ENCODE results near the gene EBF4.
A peak's percentile ranks its signal among the peaks of the same experiment; 100 is the strongest.

EBF4 gene

DNA sequence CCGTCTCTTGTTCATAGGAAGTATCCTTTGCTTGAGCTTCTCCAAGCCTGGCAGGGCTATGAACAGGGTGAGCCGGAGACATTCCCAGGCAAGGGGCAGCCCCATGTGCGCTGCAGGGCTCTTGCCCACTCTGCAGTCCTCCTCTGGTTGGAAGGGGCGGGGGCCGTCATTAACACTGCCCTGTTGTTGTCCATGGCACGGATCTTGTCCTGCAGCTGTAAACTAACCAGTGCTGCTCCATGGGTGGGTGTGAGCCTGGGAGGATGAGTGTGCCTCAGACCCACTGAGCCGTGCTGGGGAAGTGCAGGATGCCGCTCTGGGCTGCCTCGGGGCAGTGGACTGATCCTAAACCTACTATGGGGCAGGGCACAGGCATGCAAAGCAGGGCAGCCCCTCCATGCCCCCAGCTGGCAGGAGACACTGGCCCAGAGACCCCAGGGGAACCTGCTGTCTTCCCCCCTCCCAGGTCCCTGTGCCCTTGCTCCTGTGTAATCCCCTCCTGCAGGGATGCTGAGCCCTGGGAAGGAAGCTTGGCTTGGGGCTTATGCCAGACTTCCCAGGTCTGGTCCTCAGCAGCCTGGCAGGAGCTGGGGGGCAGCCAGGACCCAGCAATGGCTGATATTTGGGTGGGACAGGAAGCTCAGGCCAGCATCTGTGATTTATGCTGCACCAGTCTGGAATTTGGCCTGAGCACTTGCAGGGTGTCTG lies 8.5 kb downstream of the EBF4 start:
- no peak for DNase-seq (ENCODE audit: low read depth, low spot score)

DNA sequence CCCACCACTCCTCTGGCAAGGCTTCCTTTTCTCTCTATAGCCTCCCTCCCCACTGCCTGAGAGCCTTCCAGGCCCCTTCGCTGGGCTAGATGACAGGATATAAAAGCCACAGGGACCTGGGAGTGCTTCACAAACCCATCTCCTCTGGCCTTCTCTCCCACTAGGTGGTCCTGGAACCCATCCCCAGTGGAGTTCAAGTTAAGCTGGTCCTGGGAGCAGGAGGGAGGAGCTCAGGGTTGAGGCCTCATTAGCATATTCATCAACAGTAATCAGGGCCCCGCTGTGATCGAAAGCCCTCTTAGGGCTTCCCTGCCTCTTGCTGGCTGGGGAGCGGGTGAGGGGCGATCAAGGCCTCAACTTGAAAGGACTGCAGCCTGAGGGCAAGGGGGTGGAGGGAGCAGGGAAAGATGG lies 9.1 kb downstream of the EBF4 start:
- DNase-seq (ENCODE audit: low read depth, low spot score) = no peak

DNA sequence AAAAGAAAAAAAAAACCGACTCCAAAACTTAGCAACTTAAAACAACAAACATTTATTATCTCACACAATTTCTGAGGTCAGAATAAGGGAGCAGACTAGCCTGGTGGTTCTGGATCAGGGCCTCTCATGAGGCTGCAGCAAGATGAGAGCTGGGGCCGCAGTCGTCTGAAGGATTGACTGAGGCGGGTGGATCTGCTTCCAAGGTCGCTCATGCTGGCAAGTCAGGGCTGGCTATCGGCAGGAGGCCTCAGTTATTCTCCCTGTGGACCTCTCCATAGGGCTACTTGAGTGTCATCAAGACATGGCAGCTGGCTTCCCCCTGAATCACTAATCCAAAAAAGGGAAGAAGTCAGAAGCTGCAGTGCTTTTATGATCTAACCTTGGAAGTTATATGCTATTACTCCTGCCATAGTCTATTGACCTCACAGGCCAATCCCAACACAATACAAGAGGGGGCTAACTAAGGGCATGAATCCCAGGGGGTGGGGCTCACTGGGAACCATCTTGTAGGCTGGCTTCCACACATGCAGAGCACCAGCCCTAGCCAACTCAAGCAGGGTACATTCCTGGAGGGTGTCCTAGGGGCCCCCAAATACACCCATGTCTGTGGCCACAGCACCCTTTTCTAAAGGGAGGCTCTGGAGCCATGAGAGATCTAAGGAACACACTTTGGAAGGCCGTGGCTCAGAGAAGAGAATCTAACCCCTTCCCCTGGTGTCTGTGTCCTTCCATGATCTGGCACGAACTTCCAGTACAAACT lies 11.3 kb downstream of the EBF4 start:
- no peak for DNase-seq (ENCODE audit: low read depth, low spot score)

DNA sequence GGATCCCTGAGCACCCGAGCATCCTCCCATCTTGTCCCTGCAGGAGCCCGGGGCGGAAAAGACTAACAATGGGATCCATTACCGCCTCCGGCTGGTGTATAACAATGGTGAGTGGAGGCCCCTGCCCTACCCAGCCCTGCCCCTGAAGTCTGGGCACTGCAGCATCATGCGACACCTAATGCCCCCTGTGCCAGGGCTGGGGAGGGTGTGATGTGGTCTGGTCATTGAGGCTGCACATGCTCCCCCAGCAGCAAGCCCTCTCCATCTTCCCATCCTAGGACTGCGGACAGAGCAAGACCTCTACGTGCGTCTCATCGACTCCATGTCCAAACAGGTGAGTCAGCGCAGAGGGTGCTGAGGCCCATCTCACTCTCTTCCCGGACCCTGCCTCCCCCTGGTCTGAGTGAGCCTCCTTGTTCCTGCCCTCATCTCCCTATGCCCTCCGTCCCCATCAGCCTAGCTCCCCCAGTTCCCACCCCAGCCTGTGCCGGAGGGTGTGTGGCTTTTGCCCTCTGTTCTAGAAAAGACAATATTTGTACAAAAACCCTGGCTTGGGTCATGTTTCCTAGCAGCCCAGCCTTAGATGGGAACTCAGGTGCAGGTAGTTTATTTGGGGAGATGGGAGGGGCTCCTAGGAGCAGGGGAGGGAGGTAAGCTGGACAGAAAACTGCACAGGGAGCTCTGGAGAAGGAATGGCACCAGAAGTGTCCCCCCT lies 13.5 kb downstream of the EBF4 start:
- DNase-seq (ENCODE audit: low read depth, low spot score) = no peak

DNA sequence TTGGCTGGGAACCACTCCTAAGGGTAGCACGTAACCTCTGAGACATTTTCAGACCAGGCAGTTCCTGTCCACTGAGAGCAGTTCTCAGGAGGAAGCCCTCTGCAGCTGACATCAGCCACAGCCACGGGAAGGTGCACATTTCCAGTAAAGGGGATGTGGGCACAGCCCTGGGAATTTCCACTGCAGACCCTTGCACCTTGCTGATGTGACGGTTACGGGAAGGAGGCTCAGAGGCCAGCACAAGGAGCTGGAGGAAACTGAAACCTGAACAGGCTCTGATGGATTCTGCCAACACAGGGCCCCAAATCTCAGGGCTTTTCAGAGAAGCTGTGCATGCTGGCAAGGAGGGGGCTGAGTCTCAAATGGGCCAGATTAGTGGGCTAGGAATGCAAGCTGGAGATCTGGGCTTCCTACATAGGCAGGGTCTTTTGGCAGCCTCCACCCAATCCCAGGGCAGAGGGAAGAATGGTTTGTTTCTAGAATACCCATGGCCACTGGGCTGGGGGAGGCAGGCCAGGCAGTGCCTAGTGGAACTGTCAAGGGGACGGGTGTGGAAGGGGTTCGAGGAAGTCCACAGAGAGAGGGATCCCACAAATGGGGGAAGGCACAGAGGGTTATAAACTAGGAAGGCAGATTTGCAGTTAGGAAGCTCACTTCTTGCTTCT lies 14.2 kb downstream of the EBF4 start:
- DNase-seq (ENCODE audit: low read depth, low spot score) = no peak

DNA sequence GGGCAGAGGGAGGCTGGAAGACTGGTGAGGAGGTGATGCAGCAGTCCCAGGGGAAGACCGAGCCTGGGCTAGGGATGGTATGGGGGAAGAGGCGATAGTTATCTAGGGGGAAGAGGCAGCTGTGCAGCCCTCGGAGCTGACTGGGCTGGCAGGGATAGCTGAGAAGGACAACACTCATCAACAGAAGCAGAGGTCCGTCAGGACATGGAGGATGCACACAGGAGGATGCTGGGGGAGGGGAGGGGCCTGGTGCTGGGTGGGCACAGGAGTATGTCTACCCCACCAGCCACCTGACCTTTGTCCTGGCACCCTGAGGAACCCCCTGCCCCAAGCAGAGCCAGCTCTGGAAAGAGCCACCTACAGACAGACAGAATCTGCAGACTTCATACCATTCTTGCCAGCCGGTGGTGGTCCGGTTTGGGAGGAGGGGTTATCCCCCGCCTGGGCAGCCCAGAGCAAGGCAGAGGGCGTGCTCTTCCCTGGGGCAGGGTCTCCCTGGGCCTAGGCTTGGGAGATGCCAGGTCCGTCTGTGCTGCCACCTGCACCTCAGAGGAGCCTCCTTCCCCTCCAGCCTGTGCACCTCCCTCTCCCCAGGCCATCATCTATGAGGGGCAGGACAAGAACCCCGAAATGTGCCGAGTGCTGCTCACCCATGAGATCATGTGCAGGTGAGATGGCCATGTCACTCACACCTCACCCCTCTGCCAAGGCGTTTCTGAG lies 14.9 kb downstream of the EBF4 start:
- DNase-seq (ENCODE audit: low read depth, low spot score) = no peak

DNA sequence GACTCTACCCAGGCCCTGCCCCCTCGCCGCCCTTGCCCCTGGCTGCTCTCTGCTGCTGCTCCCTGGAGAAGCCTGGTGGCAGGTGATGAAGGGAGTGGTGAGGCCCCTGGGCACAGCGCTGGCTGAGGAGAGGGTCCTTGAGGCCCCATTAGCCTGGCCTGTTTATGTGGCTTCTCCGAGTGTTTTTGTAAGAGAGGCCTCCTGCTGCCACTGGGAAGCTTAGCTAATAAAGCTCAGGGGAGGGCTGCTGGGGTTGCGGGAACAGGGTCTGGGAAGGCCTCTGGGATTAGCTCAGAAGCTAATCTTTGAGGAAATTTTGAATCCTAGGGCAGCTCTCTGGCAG lies 15.5 kb downstream of the EBF4 start:
- no peak for DNase-seq (ENCODE audit: low read depth, low spot score)

DNA sequence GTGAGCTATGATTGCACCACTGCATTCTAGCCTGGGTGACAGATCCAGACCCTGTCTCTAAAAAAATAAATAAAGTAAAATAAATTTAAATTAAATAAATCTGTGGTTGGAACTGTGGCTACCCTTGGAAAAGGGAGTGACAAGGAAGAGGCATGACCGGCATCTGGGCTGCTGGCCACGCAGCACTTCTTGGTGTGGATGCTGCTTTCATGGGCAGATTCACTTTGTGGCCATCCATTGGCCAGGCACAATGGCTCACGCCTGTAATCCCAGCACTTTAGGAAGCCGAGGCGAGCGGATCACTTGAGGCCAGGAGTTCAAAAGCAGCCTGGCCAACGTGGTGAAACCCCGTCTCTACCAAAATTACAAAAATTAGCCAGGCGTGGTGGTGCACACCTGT lies 16.1 kb downstream of the EBF4 start:
- no peak for DNase-seq (ENCODE audit: low read depth, low spot score)

DNA sequence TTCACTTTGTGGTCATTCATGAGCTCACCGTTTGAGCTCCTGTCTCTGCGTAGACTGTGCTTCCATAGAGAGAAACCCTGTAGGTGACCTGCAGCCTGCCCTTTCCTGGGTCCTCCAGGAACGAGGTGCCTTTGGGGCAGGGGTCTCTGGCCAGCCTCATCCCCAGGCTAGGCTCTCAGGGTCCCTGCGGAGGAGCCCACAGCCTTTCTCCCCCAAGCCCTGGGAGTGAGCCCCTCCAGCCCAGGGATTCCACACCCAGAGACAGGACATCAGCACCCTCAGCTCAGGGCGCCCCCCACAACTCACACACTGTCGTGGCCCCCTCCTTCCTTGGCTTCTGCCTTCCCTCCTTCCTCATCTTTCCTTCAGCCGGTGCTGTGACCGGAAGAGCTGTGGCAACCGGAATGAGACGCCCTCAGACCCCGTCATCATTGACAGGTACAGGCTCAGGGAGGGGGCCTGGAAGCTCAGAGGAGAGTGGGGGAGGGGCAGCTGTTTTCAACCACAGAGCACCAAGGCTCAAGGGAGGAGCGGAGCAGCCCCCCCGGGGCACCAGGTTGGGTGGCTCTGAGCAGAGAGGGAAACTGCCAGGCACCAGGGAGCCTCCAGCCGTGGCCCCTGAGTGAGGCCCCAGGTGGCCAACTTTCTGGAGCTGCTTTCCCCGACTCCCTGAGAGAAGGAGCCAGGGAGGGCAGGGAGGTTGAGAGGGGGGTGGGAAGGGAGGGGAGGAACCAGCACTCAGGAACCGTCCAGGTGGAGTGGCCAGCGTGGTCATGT lies 16.8 kb downstream of the EBF4 start:
- DNase-seq (ENCODE audit: low read depth, low spot score) = no peak

DNA sequence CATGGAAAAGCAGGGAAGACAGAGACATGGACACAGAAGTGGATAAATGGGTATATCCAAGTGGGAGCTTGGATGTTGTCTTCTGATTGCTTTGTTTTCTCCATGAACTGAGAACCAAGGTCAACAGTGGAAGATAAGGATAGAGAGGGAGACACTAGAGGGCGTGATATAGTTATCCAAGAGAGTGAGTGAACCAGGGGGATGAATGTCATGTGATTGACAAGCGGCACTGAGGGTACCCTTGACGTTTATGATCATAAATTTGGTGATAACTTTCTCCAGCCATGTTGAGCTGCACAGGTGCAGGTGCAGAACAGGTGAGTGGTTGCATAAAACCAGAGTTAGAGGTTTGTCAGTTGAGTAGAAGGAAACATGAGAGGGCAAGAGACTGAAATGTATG lies 20.7 kb downstream of the EBF4 start:
- DNase-seq (ENCODE audit: low read depth, low spot score) = no peak

DNA sequence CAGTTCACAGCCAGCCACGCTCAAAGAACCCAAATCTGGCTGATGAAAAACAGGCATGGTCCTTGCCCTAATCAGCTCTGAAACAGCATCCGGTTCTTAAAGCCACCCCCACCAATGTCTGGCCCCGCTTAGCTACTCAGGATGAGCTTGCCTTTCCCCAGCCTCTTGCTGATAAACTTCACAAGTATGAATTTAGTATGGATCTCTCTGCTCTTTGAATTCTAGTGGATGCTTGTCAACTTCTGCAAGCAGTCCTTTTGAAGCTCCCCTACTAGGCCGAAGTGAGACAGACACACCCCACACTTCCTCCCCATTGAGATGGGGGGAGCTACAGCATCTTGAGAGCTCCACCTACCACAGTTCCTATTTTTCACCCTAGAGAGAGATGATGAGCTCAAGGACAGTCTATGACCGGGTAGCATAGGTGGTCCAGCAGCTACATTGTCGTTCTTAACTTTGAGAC lies 36.7 kb downstream of the EBF4 start:
- DNase-seq (ENCODE audit: low read depth, low spot score) = no peak

DNA sequence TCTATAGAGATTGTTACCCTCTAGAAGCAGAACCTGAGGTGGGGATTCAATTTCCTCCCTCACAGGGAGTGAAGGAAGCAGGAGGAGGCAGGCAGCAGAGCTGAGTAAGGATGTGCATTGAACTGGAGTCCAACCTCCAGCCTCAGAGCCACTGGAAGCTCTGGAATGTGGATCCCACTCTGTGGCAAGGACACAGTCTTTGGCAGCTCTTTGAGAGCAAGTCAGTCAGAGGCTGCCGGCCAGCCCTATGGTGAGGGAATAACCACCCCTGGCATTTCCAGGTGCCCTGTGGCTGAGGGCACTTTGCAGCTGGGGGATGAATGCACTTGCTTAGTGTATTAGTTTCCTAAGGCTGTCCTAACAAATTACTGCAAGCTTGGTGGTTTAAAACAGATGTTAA lies 37.2 kb downstream of the EBF4 start:
- peak; percentile 81 for DNase-seq (ENCODE audit: low read depth, low spot score)

DNA sequence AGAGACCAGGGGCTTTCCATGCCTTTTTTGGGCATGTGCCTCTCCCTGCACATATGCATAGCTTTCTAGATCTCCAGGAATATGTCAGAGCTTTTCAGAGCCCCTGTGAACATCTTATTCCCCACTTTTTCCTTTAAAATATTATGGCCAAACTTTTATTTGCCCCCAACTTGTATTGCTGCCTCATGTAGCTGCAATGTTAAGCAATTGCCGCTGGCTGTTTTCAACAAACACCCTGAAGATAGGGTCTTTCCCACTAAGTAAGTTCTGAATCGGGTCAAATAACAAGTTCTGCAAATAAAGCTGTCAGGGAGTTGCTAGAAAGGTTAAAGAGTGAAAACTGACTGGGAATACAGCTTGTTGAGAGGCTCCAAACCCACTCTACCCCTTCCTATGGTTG lies 42.3 kb downstream of the EBF4 start:
- DNase-seq (ENCODE audit: low read depth, low spot score) = no peak

DNA sequence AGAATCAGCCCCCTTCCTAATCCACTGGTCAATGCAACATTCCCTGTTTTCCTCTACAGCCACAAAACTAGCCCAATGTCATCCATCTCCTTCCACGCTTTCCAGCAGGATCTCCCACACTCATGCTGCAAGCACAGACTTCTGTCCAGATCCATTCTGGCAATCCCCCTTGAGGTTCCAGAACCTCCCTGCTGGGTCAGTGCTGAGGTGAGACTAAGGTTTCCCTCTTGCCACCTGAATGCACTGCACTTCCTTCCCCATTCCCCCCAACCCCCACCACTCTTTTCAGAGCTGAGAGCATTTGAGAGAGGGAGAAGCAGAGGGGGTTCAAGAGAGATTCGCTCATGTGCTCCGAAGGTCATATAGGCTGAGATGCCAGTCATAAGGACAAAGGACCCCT lies 43.9 kb downstream of the EBF4 start:
- no peak for DNase-seq (ENCODE audit: low read depth, low spot score)

DNA sequence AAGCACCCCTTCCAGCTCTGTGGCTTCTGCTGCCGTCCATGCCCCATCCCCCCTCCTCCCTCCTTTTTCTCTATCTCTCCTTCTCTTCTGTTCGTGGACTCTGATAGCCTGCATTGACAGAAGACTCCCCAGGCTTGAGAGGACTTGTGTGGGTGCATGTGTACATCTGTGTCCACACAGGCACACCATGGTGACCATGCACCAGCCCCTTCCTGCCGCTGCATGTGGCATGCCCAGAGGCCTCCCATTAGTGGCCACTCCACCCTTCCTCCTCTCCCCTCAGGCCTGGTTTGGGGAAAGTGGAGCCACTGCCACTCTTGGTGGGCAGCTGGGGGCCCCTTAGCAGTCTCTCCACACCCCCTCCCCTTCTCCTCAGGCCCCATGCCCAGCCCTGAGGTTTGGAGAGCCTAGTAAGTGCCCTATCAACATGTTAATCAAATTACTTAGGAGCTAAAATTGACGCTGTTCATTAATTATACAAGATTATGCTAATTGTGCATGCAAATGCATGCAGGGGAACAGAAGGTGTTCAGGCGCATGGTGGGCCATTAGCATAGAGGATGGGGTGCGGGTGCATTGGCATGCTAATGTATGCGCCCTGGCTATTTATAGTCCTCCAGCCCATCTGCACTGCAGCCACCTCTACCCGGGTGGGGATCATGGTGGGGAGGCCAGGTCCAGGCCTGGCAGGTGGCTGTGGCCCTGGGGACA lies 45.9 kb downstream of the EBF4 start:
- no peak for DNase-seq (ENCODE audit: low read depth, low spot score)

DNA sequence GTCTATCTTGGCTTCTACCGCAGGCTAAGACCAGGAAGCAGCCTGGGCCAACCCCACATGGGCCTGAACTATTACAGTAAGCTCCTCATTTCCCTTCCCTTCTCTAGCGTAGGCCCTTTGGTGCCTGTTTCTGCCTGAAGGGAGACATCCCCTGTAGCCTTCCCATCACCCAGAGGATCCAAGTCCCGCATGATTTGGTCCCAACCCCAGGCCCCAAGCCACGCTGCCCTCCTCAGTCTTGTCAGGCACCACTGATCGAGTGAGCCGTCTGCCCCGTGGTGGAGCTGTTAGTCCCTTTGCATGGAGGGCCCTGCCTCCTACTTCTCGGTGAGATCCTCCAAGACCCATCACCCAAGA lies 46.4 kb downstream of the EBF4 start:
- DNase-seq (ENCODE audit: low read depth, low spot score) = no peak

DNA sequence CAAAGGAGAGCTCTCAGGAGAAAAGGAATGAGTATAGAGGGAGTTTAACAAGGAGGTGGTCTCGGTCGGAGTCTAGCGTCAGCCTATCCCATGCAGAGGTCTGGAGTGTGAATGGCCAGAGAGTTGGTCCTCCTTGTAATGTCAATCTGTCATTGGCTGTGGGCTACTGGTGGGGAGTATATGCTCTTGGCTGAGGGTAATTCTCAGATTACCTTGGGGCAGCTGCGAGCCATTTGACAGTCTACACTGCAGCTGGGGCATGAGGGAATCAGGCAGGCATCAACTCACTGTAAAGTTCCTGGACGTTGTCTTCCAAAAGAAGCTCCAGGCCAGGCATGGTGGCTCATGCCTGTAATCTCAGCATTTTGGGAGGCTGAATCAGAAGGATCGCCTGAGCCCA lies 48.1 kb downstream of the EBF4 start:
- no peak for DNase-seq (ENCODE audit: low read depth, low spot score)

DNA sequence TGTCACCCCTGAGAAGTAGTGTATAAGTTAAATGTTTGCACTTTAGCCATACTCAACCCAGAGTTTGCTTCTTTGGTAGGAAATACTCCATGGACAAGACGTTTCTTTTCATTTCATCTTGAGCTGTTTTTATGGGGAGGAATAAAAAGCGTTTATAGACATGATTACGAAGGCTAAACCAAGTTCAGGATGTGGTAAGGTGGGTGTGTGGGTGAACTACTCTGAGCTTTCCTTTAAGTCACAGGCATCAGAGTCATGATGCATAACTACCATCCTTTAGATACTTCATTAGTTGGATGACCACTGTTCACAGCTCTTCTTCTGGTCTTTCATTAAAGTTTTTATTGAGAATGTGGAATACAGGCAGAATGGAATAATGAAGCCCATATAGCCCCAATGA lies 48.9 kb downstream of the EBF4 start:
- DNase-seq (ENCODE audit: low read depth, low spot score) = no peak

DNA sequence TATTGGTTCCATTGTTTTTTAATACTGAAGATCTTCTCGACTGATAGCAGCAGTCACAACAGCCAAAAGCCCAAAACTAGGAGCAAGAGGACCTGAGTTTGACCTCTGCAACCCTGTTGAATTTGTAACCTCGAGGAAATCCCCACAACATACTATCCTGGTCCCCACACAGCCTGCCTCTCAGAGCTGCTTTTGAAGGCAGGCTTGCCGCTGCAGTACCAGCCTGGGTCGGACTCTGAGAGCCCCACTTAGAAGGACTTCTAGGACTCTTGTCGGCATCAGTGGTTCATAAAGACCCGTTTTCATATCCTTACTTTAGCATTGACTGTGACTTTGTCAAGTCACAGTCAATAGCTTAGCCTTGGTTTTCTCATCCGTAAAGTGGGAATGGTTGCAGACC lies 49.3 kb downstream of the EBF4 start:
- no peak for DNase-seq (ENCODE audit: low read depth, low spot score)

DNA sequence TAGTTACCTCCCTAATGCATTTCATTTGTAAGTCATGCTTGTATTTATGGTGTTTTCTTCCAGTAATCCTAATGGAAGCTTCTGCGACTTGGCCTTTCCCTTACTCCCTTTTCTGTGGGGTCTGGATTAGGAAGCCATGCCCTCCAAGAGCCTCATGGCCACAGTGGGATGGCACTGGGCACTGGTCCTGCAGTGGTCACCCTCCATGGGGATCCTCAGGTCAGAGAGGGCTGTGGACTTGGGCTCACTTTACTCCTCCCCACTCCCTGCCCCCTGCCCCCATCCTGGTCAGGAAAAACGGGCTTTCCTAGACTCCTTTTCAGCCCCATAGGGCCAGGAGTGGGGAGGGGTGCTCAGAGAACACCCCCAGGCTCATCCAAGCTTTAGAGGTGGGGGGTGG lies 49.9 kb downstream of the EBF4 start:
- DNase-seq (ENCODE audit: low read depth, low spot score) = no peak

All from astrocyte of the hippocampus (primary cell).